ENCODE results near the gene NCCRP1. TPM values are rescaled to one million over a fixed set of nuclear protein-coding genes. Genes with fewer than 3 reads are reported as not detected.

NCCRP1 gene, protein sequence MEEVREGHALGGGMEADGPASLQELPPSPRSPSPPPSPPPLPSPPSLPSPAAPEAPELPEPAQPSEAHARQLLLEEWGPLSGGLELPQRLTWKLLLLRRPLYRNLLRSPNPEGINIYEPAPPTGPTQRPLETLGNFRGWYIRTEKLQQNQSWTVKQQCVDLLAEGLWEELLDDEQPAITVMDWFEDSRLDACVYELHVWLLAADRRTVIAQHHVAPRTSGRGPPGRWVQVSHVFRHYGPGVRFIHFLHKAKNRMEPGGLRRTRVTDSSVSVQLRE
- total RNA-seq = not detected

DNA sequence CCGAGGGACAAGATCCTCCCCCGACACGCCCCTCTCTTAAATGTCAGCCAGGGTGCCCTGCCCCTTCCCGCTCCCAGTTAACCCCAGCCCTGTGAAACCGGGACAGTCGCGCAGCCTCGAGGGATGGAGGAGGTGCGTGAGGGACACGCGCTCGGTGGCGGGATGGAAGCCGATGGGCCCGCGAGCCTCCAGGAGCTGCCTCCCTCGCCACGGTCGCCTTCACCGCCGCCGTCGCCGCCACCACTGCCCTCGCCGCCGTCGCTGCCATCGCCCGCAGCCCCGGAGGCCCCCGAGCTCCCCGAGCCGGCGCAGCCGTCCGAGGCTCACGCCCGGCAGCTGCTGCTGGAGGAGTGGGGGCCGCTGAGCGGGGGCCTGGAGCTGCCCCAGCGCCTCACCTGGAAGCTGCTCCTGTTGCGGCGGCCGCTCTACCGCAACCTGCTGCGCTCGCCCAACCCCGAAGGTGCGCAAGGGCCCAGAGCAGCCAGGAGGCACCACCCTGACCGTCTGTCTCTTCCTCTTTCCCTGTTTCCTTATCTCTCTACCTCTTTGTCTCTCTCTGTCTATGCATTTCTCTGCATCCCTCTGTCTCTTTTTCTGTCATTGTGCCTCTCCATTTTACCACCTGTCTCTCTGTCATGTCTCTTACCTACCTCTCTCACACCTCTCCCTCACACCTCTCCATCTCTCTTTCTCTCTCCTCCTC lies at the start of gene NCCRP1:
NCCRP1 (plus strand) TSS at position 105 of the 703 bp plus-strand sequence; CDS start at position 124, 19 bp downstream.
- Histone ChIP-seq H3K36me3 (no peaks in the 10 kb centered on the region), H3K4me3 (no peak within 1 kb of the TSS), H3K9me3 (no peaks in the 10 kb centered on the region), H3K27ac (no peak within 1 kb of the TSS), H3K27me3 (peaks cover 0 to 16% of the 10 kb centered on the region in 2 donors), H3K4me1 (no peaks in the 10 kb centered on the region)
- intact Hi-C loops (cut with DNase I; ENCODE audit: low total_unique reads) = no loop called here
- no peak for TF ChIP-seq POLR2A (IDR thresholded peaks at IDR 0.05)
- TF ChIP-seq, protein P1, sequence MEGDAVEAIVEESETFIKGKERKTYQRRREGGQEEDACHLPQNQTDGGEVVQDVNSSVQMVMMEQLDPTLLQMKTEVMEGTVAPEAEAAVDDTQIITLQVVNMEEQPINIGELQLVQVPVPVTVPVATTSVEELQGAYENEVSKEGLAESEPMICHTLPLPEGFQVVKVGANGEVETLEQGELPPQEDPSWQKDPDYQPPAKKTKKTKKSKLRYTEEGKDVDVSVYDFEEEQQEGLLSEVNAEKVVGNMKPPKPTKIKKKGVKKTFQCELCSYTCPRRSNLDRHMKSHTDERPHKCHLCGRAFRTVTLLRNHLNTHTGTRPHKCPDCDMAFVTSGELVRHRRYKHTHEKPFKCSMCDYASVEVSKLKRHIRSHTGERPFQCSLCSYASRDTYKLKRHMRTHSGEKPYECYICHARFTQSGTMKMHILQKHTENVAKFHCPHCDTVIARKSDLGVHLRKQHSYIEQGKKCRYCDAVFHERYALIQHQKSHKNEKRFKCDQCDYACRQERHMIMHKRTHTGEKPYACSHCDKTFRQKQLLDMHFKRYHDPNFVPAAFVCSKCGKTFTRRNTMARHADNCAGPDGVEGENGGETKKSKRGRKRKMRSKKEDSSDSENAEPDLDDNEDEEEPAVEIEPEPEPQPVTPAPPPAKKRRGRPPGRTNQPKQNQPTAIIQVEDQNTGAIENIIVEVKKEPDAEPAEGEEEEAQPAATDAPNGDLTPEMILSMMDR (IDR thresholded peaks at IDR 0.05) = no peak
- DNase-seq = no peak

DNA sequence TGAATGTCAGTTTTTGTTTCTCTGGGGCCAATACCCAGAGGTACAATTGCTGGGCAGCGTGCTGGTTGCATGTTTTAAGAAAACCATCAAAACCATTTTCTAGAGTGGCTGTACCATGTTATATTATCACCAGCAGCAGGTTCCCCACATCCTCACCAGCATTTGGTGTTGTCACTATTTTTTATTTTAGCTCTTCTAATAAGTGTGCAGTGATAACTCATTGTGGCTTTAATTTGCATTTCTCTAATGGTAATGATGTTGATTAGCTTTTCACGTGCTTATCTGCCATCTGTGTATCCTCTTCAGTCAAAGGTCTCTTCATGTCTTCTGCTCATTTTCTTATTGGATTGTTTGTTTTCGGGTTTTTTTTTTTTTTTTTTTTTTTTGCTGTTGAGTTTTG lies 49.3 kb upstream of the NCCRP1 start:
- peaks cover 6 to 20% of the 10 kb centered on the region in 2 donors for H3K4me1 ChIP-seq
- no peak overlapping the region for H3K27ac ChIP-seq

DNA sequence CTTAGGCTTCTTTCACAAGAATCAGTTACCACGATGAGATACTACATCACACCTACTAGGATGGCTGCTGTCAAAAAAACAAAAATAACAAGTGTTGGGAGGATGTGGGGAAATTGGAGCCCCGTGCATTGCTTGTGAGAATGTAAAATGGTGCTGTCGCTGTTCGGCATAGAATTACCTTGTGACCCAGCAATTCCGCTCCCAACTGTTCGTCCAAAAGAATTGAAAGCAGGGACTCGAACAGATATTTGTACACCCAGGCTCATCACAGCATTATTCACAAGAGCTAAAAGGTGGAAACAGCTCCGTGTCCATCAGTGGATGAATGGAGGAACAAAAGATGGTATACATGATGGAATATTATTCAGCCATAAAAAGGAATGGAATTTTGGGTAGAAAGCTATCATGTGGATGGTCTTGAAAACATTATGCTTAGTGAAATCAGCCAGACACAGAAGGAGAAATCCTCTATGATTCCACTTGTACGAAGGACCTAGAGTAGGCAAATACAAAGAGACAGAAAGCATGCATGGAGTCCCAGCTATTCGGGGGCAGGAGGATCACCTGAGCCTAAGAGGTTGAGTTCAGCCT lies 47.7 kb upstream of the NCCRP1 start:
- Histone ChIP-seq H3K9me3 (no peaks in the 10 kb centered on the region), H3K4me3 (no peak overlapping the region), H3K36me3 (no peaks in the 10 kb centered on the region), H3K4me1 (peaks cover 6 to 20% of the 10 kb centered on the region in 2 donors), H3K27ac (no peak overlapping the region), H3K27me3 (no peaks in the 10 kb centered on the region)
- intact Hi-C loops (cut with DNase I; ENCODE audit: low total_unique reads) = no loop called here
- TF ChIP-seq, protein P1 (IDR thresholded peaks at IDR 0.05) = no peak
- TF ChIP-seq POLR2A (IDR thresholded peaks at IDR 0.05) = no peak
- DNase-seq = no peak

More for the DNA sequence above, 49.3 kb upstream of the NCCRP1 start:
- intact Hi-C loops (cut with DNase I; ENCODE audit: low total_unique reads) = no loop called here
- H3K9me3 ChIP-seq = no peaks in the 10 kb centered on the region
- DNase-seq = no peak
- TF ChIP-seq, protein P1 (IDR thresholded peaks at IDR 0.05) = no peak
- no peak for TF ChIP-seq POLR2A (IDR thresholded peaks at IDR 0.05)
- H3K4me3 ChIP-seq = no peak overlapping the region
- H3K27me3 ChIP-seq = no peaks in the 10 kb centered on the region
- H3K36me3 ChIP-seq = no peaks in the 10 kb centered on the region

DNA sequence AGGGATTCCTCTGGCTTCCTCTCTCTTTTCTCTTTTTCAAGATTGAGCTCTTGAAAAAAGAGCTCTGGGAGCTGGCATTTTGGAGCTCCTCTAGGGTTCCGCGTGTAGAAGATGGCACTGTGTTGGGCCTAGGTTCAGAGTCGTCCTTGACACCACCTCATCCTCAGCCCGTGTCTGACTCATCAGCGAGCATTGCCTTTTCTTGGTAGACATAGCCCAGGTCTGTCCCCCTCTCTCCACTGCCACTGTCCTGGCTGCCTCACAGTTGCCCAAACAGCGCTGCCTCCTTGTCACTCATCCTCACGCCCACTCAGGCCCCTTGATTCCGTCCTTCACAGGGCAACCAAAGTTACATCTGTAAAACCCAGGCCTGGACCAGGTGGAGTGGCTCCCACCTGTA lies 46.5 kb upstream of the NCCRP1 start:
- TF ChIP-seq, protein P1 (IDR thresholded peaks at IDR 0.05) = no peak
- TF ChIP-seq POLR2A (IDR thresholded peaks at IDR 0.05) = no peak
- Histone ChIP-seq H3K4me1 (peaks cover 6 to 11% of the 10 kb centered on the region in 2 donors), H3K4me3 (no peak overlapping the region), H3K36me3 (no peaks in the 10 kb centered on the region), H3K27ac (no peak overlapping the region), H3K9me3 (no peaks in the 10 kb centered on the region), H3K27me3 (no peaks in the 10 kb centered on the region)
- no peak for DNase-seq
- intact Hi-C loops (cut with DNase I; ENCODE audit: low total_unique reads) = no loop called here
